Measurements from ENCODE around the gene SGCD.

- TF ChIP-seq, protein P1, sequence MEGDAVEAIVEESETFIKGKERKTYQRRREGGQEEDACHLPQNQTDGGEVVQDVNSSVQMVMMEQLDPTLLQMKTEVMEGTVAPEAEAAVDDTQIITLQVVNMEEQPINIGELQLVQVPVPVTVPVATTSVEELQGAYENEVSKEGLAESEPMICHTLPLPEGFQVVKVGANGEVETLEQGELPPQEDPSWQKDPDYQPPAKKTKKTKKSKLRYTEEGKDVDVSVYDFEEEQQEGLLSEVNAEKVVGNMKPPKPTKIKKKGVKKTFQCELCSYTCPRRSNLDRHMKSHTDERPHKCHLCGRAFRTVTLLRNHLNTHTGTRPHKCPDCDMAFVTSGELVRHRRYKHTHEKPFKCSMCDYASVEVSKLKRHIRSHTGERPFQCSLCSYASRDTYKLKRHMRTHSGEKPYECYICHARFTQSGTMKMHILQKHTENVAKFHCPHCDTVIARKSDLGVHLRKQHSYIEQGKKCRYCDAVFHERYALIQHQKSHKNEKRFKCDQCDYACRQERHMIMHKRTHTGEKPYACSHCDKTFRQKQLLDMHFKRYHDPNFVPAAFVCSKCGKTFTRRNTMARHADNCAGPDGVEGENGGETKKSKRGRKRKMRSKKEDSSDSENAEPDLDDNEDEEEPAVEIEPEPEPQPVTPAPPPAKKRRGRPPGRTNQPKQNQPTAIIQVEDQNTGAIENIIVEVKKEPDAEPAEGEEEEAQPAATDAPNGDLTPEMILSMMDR (conservative IDR thresholded peaks at IDR 0.05), result no peak
- no peak for TF ChIP-seq ZFX (IDR thresholded peaks at IDR 0.05)
Observed at GRCh38 chr5:156471893-156472292, 144.9 kb downstream of the SGCD start.

All from C4-2B (cell line).